ENCODE measurements around the gene NTNG1.

DNA sequence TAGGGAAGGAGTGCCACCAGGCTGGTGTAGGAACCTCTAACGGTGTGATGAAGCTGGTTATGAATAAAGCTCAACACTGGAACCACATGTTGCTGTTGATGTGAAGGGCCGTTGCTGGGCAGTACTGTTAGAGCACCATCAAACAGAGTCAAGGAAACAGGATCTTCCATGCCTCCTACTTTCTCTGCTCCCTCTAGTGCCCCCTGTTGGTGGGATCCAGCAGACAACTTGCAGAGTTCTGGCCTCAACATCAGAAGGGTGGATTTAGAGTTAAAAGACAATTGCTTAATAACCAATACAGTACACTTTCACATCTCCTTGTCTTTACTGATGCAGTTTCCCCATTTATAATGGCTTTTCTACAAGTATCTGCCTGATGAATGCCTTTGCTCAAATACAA, 336.4 kb downstream of the NTNG1 start:
- TF ChIP-seq, protein P1, sequence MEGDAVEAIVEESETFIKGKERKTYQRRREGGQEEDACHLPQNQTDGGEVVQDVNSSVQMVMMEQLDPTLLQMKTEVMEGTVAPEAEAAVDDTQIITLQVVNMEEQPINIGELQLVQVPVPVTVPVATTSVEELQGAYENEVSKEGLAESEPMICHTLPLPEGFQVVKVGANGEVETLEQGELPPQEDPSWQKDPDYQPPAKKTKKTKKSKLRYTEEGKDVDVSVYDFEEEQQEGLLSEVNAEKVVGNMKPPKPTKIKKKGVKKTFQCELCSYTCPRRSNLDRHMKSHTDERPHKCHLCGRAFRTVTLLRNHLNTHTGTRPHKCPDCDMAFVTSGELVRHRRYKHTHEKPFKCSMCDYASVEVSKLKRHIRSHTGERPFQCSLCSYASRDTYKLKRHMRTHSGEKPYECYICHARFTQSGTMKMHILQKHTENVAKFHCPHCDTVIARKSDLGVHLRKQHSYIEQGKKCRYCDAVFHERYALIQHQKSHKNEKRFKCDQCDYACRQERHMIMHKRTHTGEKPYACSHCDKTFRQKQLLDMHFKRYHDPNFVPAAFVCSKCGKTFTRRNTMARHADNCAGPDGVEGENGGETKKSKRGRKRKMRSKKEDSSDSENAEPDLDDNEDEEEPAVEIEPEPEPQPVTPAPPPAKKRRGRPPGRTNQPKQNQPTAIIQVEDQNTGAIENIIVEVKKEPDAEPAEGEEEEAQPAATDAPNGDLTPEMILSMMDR (IDR thresholded peaks at IDR 0.05), result no peak
- TF ChIP-seq POLR2A (IDR thresholded peaks at IDR 0.05), result no peak

Measured in right lobe of liver (tissue), 4 donors.